Natural killer cell (primary cell): ENCODE results near the gene MPHOSPH10. TPM values are rescaled to one million over a fixed set of nuclear protein-coding genes. Genes with fewer than 3 reads are reported as not detected.

Experiments
- ATAC-seq, 3 donors: fragments of 150-1000 bp in 2 of 3; fragments of 200-7000 bp in 1 of 3; cut with Tn5 transposase; 1 replicate in 1 of 3; 2 replicates in 2 of 3; pipeline ENCODE4 v1.10.0; 2021; ENCODE audit warnings: mild to moderate bottlenecking in 2 of 3, moderate library complexity in 2 of 3
- DNase-seq, 2 donors: peaks; one replicate each; pipeline versions ENCODE4 v3.0.0 to v3.0.0-alpha.2; 2013 to 2021; ENCODE audit warnings: mixed read lengths in 1 of 2
- H3K27ac ChIP-seq: one replicate; pipeline ENCODE4 v1.5.1; 2013; ENCODE audit warnings: mild to moderate bottlenecking, low read length
- H3K27me3 ChIP-seq: one replicate; pipeline ENCODE4 v1.6.1; 2013; ENCODE audit warnings: low read length; ENCODE audit not compliant: control insufficient read depth, insufficient read depth
- H3K36me3 ChIP-seq: one replicate; pipeline ENCODE4 v1.6.1; 2013; ENCODE audit warnings: low read length; ENCODE audit not compliant: control insufficient read depth, insufficient read depth
- H3K4me1 ChIP-seq: one replicate; pipeline ENCODE4 v1.6.1; 2013; ENCODE audit warnings: low read length; ENCODE audit not compliant: control insufficient read depth, insufficient read depth
- H3K4me3 ChIP-seq: one replicate; pipeline ENCODE4 v1.5.1; 2013; ENCODE audit warnings: low read length
- H3K9me3 ChIP-seq: one replicate; pipeline ENCODE4 v1.6.1; 2013; ENCODE audit warnings: low read length; ENCODE audit not compliant: control insufficient read depth, insufficient read depth
- H3K27ac Mint-ChIP-seq, 2 donors: one replicate each; pipeline ENCODE4 v1.8.0; 2022; ENCODE audit warnings: mild to moderate bottlenecking in 2 of 2, mixed read lengths in 2 of 2, moderate library complexity in 1 of 2
- H3K27me3 Mint-ChIP-seq, 2 donors: one replicate each; pipeline ENCODE4 v1.8.0; 2022; ENCODE audit warnings: low read depth in 2 of 2, mixed read lengths in 2 of 2
- H3K36me3 Mint-ChIP-seq: one replicate; pipeline ENCODE4 v1.8.0; 2022; ENCODE audit warnings: mixed read lengths
- H3K4me1 Mint-ChIP-seq, 2 donors: one replicate each; pipeline ENCODE4 v1.8.0; 2022; ENCODE audit warnings: mixed read lengths in 2 of 2
- H3K4me3 Mint-ChIP-seq: one replicate; pipeline ENCODE4 v1.8.0; 2022; ENCODE audit warnings: mild to moderate bottlenecking, moderate library complexity, mixed read lengths
- H3K9me3 Mint-ChIP-seq, 2 donors: one replicate each; pipeline ENCODE4 v1.8.0; 2022; ENCODE audit warnings: mixed read lengths in 2 of 2
- WGBS: methylation state at CpG from one replicate; pipeline ENCODE4 v1.1.7; 2013; ENCODE audit warnings: missing lambda C conversion rate; ENCODE audit not compliant: insufficient coverage; 5-methylcytosine and 5-hydroxymethylcytosine counted together
- intact Hi-C: fragments of 100-400 bp; cut with micrococcal nuclease; formaldehyde crosslinking; loops from one replicate; pipeline ENCODE4 v1.14.2; 2022
- total RNA-seq, 4 donors: library from RNA; stranded (reverse); fragments of 120-200 nt in 1 of 4; gene quantifications; one replicate each; pipeline versions ENCODE4 v1.2.3 to v1.2.4, GENCODE V29; 2013 to 2022
- TF ChIP-seq, protein P1 (sequence below): fragments of 200-600 bp; IDR thresholded peaks from one replicate; pipeline ENCODE4 v1.8.0; 2022; ENCODE audit warnings: antibody characterized with exemption

MPHOSPH10 gene
- total RNA-seq, 3 donors from 2014 or later (not counting 1 experiment from before 2014, with no cell fraction given) = 27.9 to 34.2 (median 31.4) TPM

DNA sequence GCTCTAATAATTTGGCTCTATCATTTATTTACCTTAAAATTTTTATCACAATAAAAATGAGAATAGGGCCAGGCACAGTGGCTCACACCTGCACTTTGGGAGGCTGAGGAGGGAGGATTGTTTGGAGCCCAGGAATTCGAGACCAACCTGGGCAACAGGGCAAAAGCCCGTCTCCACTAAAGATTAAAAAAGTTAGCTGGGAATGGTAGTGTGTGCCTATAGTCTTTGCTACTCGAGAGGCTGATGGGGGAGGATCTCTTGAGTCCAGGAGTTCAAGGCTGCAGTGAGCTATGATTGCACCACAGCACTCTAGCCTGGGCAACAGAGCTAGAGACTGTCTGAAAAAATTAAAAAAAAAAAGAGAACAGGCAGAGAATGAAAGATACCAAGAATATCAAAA, 5.7 kb downstream of the MPHOSPH10 start:
- Histone ChIP-seq H3K4me3 (no peak overlapping the region), H3K4me1 (peaks cover 3% of the 10 kb centered on the region), H3K27ac (no peak overlapping the region), H3K36me3 (peaks cover 63% of the 10 kb centered on the region), H3K9me3 (no peaks in the 10 kb centered on the region), H3K27me3 (no peaks in the 10 kb centered on the region)
- WGBS = 67% methylated on average over 3 of the region's 3 CpGs
- DNase-seq = no peak
- no peak overlapping the region for H3K27ac Mint-ChIP-seq
- no peak for ATAC-seq
- H3K4me1 Mint-ChIP-seq = peaks cover 0 to 5% of the 10 kb centered on the region in 2 donors
- peaks cover 22% of the 10 kb centered on the region for H3K36me3 Mint-ChIP-seq
- TF ChIP-seq, protein P1, sequence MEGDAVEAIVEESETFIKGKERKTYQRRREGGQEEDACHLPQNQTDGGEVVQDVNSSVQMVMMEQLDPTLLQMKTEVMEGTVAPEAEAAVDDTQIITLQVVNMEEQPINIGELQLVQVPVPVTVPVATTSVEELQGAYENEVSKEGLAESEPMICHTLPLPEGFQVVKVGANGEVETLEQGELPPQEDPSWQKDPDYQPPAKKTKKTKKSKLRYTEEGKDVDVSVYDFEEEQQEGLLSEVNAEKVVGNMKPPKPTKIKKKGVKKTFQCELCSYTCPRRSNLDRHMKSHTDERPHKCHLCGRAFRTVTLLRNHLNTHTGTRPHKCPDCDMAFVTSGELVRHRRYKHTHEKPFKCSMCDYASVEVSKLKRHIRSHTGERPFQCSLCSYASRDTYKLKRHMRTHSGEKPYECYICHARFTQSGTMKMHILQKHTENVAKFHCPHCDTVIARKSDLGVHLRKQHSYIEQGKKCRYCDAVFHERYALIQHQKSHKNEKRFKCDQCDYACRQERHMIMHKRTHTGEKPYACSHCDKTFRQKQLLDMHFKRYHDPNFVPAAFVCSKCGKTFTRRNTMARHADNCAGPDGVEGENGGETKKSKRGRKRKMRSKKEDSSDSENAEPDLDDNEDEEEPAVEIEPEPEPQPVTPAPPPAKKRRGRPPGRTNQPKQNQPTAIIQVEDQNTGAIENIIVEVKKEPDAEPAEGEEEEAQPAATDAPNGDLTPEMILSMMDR = no peak
- intact Hi-C loops = no loop called here
- H3K27me3 Mint-ChIP-seq = no peaks in the 10 kb centered on the region
- H3K4me3 Mint-ChIP-seq = no peak overlapping the region
- H3K9me3 Mint-ChIP-seq = no peaks in the 10 kb centered on the region

DNA sequence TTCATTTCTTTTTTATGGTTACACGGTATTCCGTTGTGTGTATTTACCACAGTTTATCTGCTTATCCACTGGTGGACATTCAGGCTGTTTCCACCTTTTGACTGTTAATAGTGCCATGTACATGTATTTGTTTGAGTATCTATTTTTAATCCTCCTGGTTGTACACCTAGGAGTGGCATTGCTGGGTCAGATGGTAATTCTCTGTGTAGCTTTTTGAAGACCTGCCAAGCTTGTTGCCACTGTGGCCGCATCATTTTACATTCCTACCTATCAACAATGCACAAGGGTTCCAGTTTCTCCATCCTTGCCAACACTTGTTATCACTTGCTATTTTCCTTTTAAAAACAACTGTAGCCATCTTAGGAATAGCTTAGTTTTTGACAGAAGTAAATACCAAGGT, 13.3 kb downstream of the MPHOSPH10 start:
- Mint-ChIP-seq H3K9me3 (no peaks in the 10 kb centered on the region), H3K36me3 (peaks cover 50% of the 10 kb centered on the region), H3K4me3 (no peak overlapping the region), H3K27me3 (no peaks in the 10 kb centered on the region), H3K4me1 (peaks cover 5% of the 10 kb centered on the region in 2 donors), H3K27ac (no peak overlapping the region)
- ATAC-seq (no peak), DNase-seq (no peak)
- Histone ChIP-seq H3K4me3 (no peak overlapping the region), H3K36me3 (peaks cover 88% of the 10 kb centered on the region), H3K4me1 (no peaks in the 10 kb centered on the region), H3K9me3 (no peaks in the 10 kb centered on the region), H3K27me3 (no peaks in the 10 kb centered on the region), H3K27ac (no peak overlapping the region)
- WGBS = 94% methylated on average over 3 of the region's 3 CpGs
- TF ChIP-seq, protein P1 = no peak
- intact Hi-C loops = no loop called here

DNA sequence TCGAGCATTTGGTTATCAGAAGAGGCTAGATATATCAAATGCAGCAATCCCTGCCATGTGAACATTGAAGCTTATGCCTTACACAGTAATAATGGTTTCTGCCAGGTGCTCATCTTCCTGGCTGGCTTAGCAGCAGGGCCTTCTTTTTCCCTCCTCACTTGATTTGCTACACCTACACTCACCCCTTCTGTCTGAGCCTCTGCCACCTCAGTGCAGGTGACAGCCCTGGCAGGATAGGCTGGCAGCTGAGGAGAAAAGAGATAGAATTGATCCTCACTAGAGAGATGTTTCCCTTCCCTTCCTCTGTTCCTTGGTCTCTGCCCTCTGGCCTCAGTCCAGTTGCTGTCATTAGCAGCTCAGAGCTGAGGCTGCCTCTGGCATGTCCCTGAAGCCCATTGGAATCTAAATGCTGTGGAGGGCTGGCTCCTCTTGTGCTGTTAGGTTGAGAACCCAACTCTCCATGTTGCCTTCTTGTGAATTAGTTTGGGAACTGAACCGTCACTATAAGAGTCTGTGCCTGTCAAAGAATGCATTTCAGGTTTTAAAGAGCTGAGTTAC, 18.2 kb downstream of the MPHOSPH10 start:
- no peak overlapping the region for H3K4me3 ChIP-seq
- peaks cover 0 to 5% of the 10 kb centered on the region in 2 donors for H3K4me1 Mint-ChIP-seq
- peaks cover 52% of the 10 kb centered on the region for H3K36me3 Mint-ChIP-seq
- H3K4me1 ChIP-seq = no peaks in the 10 kb centered on the region
- intact Hi-C loops = no loop called here
- no peaks in the 10 kb centered on the region for H3K27me3 Mint-ChIP-seq
- ATAC-seq = no peak
- no peak overlapping the region for H3K27ac Mint-ChIP-seq
- no peaks in the 10 kb centered on the region for H3K9me3 ChIP-seq
- 98% methylated on average over 2 of the region's 2 CpGs for WGBS
- H3K9me3 Mint-ChIP-seq = no peaks in the 10 kb centered on the region
- TF ChIP-seq, protein P1 = no peak
- H3K27ac ChIP-seq = no peak overlapping the region
- DNase-seq = no peak
- no peaks in the 10 kb centered on the region for H3K27me3 ChIP-seq
- H3K36me3 ChIP-seq = peaks cover 65% of the 10 kb centered on the region
- H3K4me3 Mint-ChIP-seq = no peak overlapping the region
